ENCODE results near the gene STUM. TPM values are rescaled to one million over a fixed set of nuclear protein-coding genes. Genes with fewer than 3 reads are reported as not detected.

Gene STUM
- total and polyA plus RNA-seq, 10 of the 15 experiments (the other 5 are each of a cell fraction or from before 2014, with no cell fraction given), result under 0.01 to 0.15 (median 0.09) TPM; not detected in 5

DNA sequence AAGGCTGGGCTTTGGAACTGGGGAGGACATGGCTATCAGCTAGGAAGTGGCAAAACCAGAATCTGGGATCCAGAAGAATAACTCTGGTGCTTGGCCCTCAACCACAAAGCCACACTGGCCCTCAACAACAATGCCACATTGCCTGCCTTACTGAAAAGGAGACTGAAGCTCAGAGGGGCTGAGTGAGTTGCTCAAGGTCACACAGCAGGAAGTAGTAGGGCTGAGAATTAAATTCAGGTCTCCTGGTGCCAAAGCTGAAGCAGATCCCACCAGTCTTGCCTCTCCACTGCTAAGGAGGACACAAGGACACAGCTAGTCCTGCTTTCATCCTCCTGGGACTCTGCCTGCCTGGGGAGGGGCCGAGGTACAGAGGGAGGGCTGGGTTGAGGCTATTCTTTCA is 29.4 kb upstream of the STUM start (continued):
- TF ChIP-seq REST (IDR thresholded peaks at IDR 0.05; ENCODE audit: low read depth, low read length), result no peak
- no peak for TF ChIP-seq CHD4 (IDR thresholded peaks at IDR 0.05)
- no peak for TF ChIP-seq ZNF622 (IDR thresholded peaks at IDR 0.05)
- TF ChIP-seq E2F4 (IDR thresholded peaks at IDR 0.05; ENCODE audit: low read depth, low read length), result no peak

DNA sequence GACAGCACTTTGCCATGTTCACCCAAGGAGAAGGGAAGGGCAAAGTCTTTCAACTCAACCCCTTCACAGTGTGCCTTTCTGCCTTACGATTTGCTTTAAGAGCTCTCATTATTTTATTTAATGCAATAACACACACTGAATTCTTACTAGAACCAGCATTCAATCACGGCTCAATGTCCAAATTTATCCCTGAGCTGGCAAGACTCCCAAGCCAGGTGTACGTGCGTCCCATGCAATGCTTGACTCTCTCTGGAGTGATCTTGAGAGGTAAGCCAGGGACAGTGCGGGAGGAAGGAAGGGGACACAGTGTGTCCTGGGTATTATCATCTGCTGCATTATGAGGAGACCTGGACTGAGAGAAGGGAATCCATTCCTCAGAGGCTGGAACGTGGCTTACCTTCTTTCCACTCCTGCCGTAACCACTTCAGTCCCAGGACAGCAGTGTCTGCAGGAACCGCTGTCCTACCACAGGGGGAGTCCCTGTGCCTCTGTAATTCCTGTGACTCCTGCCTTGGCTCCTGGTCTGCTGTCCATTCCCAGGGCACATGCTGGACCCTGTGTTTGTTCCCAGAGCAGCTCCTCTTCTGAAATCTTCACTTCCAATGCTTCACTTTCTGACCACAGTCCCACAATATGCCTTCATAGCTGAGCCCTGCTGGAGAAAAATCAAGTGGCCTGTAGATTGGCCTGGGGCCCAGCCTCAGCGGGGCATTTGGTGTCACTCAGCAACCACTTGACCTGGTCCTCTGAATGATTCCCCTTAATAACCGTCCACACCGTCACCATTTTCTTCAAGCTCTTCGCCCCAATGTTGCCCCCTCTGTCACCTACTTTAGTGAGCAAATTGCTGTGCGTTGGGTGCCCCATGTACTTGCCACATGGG is 28.6 kb upstream of the STUM start:
- SMC1A ChIA-PET (ENCODE audit: uncharacterized antibody, unreplicated experiment), result interaction anchor here (0.6 kb wide), 1 partner anchor 41 kb away, joined by 3 read pairs; no protein-coding TSS in a partner anchor
- Histone ChIP-seq H3K27ac (ENCODE audit: control insufficient read depth, insufficient read depth) (no peak overlapping the region), H3K27me3 (replicated peaks in 1 of 2; ENCODE audit: control insufficient read depth in 2 of 2, insufficient read depth in 2 of 2, low read length in 1 of 2) (no peaks in the 10 kb centered on the region), H3K9ac (ENCODE audit: control insufficient read depth, insufficient read depth, low read length) (no peak overlapping the region), H2AFZ (ENCODE audit: control insufficient read depth, low read depth, low read length) (no peak overlapping the region), H3K4me2 (ENCODE audit: control insufficient read depth, insufficient read depth) (no peak overlapping the region), H3K36me3 (ENCODE audit: control insufficient read depth in 2 of 2, insufficient read depth in 2 of 2, low read length in 1 of 2) (no peaks in the 10 kb centered on the region), H3K79me2 (ENCODE audit: control insufficient read depth, insufficient read depth, low read length) (no peaks in the 10 kb centered on the region), H4K20me1 (ENCODE audit: control insufficient read depth, insufficient read depth) (no peaks in the 10 kb centered on the region), H3K4me3 (no peak overlapping the region), H3K9me3 (replicated peaks; ENCODE audit: control insufficient read depth, insufficient read depth, low read length) (no peaks in the 10 kb centered on the region; the same call in 1 of the 3 replicates), H3K4me1 (ENCODE audit: control insufficient read depth, insufficient read depth, low read length) (no peaks in the 10 kb centered on the region)
- no peak for DNase-seq (ENCODE audit: low read depth, low spot score)
- no TSS peak for BruUV-seq (replicated peaks)
- RAD21 ChIA-PET (ENCODE audit: unreplicated experiment), result no interaction called here
- FAIRE-seq, result no peak
- TF ChIP-seq SPI1 (IDR thresholded peaks at IDR 0.05; ENCODE audit: borderline replicate concordance, insufficient read depth, low read depth, low read length), result no peak
- in situ Hi-C loops (cut with MboI), result no loop called here
- POLR2A ChIA-PET, result no interaction called here
- intact Hi-C loops (cut with micrococcal nuclease; ENCODE audit: unreplicated experiment), result no loop called here
- CTCF ChIA-PET, result no interaction called here
- ATAC-seq, result no peak
- WGBS (ENCODE audit: insufficient coverage, insufficient replicate concordance, low lambda C conversion rate, missing lambda C conversion rate), result 39% methylated on average over 13 of the region's 13 CpGs
